Thoracic aorta (tissue), 2 donors: ENCODE measurements around the gene EXOC6B. TPM values are rescaled to one million over a fixed set of nuclear protein-coding genes. Genes with fewer than 3 reads are reported as not detected.

Experiments used
- ATAC-seq: fragments of 150-250 bp; one replicate; pipeline ENCODE4 v1.8.0; 2017; ENCODE audit warnings: low read depth; ENCODE audit not compliant: insufficient number of reproducible peaks, low FRiP score
- DNase-seq: peaks from one replicate; pipeline ENCODE4 v3.0.0-alpha.2; 2020; ENCODE audit warnings: low spot score
- H3K27ac ChIP-seq, 2 donors: fragments of 200-600 bp; sonication (generic); 1 replicate in 1 of 2; 2 replicates in 1 of 2; pipeline ENCODE4 v1.5.1; 2016; ENCODE audit warnings: mild to moderate bottlenecking in 2 of 2, moderate library complexity in 2 of 2
- H3K27me3 ChIP-seq: fragments of 200-600 bp; sonication (generic); replicated peaks from 2 replicates; pipeline ENCODE4 v1.6.0; 2016; ENCODE audit warnings: mild to moderate bottlenecking; ENCODE audit not compliant: insufficient read depth
- H3K36me3 ChIP-seq: fragments of 200-600 bp; sonication (generic); one replicate; pipeline ENCODE4 v1.5.1; 2016
- H3K4me1 ChIP-seq, 2 donors: fragments of 200-600 bp; sonication (generic); 1 replicate in 1 of 2; 2 replicates in 1 of 2; pipeline versions ENCODE4 v1.5.1 to v1.6.0; 2016; ENCODE audit warnings: low read depth in 2 of 2, mild to moderate bottlenecking in 1 of 2; ENCODE audit not compliant: control insufficient read depth in 1 of 2
- H3K4me3 ChIP-seq: fragments of 200-600 bp; sonication (generic); 2 replicates; pipeline ENCODE4 v1.5.1; 2016; ENCODE audit warnings: mild to moderate bottlenecking
- H3K9me3 ChIP-seq: fragments of 200-600 bp; sonication (generic); 2 replicates; pipeline ENCODE4 v1.5.1; 2016
- CTCF ChIP-seq: fragments of 200-600 bp; sonication (generic); IDR thresholded peaks from one replicate; pipeline ENCODE4 v1.5.1; 2019; ENCODE audit warnings: antibody characterized with exemption
- total RNA-seq, 2 donors: library from RNA; depleted of rRNA; stranded (reverse); fragments of >200 nt; gene quantifications; one replicate each; pipeline versions ENCODE4 v1.1.0 to v1.2.3, GENCODE V29; 2016

The EXOC6B gene
- total RNA-seq, 2 donors from 2014 or later: 29.6 to 44.5 TPM

GRCh38 chr2:72513011-72513410 is 312.8 kb downstream of the EXOC6B start:
- Histone ChIP-seq H3K4me1 (peaks cover 6 to 19% of the 10 kb centered on the region in 2 donors), H3K4me3 (no peak overlapping the region), H3K36me3 (no peaks in the 10 kb centered on the region), H3K27me3 (no peaks in the 10 kb centered on the region), H3K27ac (no peak overlapping the region), H3K9me3 (no peaks in the 10 kb centered on the region)
- DNase-seq (no peak), ATAC-seq (no peak)
- no peak for TF ChIP-seq CTCF

DNA sequence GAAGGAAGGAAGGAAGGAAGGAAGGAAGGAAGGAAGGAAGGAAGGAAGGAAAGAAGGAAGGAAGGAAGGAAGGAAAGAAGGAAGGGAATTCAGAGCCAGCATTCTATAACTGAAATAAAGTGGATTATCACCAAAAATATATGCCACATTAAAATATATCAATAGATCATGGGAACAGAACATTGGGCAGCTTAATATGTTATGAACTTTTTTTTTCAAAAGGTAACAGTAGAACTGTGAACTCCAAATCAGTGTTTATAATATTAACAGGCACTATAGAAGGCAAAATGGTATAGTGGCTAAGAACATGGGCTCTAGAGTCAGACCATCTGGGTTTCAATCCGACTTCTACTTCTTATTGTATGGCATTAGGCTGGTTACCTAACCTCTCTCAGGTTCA is 313.5 kb downstream of the EXOC6B start:
- no peak for ATAC-seq
- no peak for DNase-seq
- Histone ChIP-seq H3K4me1 (peaks cover 6 to 19% of the 10 kb centered on the region in 2 donors), H3K27ac (no peak overlapping the region), H3K36me3 (no peaks in the 10 kb centered on the region), H3K4me3 (no peak overlapping the region), H3K9me3 (no peaks in the 10 kb centered on the region), H3K27me3 (no peaks in the 10 kb centered on the region)
- TF ChIP-seq CTCF: no peak

DNA sequence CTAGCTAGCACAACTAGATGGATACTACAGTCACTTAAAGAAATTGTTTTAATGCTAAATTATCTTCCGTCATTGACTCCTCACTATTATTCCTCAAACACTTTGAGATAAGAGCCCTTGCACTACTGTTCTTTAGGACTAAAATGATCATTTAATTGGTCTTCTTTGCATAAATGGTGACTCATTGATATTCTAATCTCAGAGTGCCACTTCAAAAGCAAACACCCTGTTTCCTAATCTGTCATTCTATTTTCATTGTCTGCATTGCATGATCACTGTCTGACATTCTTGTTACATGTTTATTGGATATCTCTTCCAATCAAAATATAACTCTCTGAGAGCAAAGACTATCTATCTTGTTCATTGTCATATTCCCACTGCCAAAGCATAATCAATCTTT is 313.9 kb downstream of the EXOC6B start:
- no peaks in the 10 kb centered on the region for H3K9me3 ChIP-seq
- TF ChIP-seq CTCF: no peak
- H3K27ac ChIP-seq: no peak overlapping the region
- no peak for ATAC-seq
- no peak for DNase-seq
- no peaks in the 10 kb centered on the region for H3K27me3 ChIP-seq
- H3K36me3 ChIP-seq: no peaks in the 10 kb centered on the region
- H3K4me3 ChIP-seq: no peak overlapping the region
- peaks cover 6 to 17% of the 10 kb centered on the region in 2 donors for H3K4me1 ChIP-seq

DNA sequence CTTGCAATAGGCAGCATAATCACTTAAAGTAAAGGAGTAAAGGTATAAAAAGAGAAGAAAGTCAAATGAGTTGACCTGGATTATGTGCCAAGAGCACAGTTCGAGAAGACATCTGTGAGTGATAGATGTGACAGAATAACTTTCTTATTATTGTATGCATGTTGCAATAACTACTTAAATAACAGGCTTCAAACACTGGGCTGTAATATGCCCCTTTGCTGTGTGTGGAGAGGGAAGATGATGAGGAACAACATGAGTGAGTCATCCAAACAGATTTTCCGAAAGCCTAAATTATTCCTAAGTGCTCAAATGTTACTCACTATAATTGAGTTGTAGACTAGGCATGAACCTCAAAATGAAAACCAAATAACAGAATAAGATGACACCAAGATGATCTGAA is 328.1 kb downstream of the EXOC6B start:
- DNase-seq (no peak), ATAC-seq (no peak)
- Histone ChIP-seq H3K4me3 (no peak overlapping the region), H3K27me3 (no peaks in the 10 kb centered on the region), H3K27ac (no peak overlapping the region), H3K4me1 (no peaks in the 10 kb centered on the region), H3K36me3 (peaks cover 4% of the 10 kb centered on the region), H3K9me3 (no peaks in the 10 kb centered on the region)
- no peak for TF ChIP-seq CTCF

DNA sequence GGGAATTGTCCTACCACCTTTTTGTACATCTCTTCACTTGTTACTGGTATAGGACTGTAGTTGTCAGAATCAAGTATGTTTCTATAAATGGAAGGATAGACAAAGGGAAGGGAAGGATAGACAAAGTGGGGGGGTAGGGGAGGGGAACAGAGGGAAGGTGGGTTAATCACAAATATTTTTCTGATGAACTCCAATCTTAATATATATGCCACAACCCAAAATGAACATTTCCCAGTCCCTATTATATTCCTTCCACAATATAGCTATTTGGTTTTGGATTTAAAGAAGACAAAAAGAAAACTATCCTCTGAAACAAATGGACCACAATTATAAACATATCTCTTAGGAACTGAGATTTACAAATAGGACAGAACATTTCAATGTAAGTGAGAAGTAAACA is 329.4 kb downstream of the EXOC6B start:
- Histone ChIP-seq H3K27me3 (no peaks in the 10 kb centered on the region), H3K27ac (no peak overlapping the region), H3K4me1 (no peaks in the 10 kb centered on the region), H3K9me3 (no peaks in the 10 kb centered on the region), H3K4me3 (no peak overlapping the region), H3K36me3 (peaks cover 4% of the 10 kb centered on the region)
- no peak for DNase-seq
- TF ChIP-seq CTCF: no peak
- ATAC-seq: no peak
